HG03354 (cell line): ENCODE measurements around the gene LTN1.

Experiments used
- ATAC-seq: cut with Tn5 transposase; IDR thresholded peaks from one replicate; pipeline ENCODE4 v1.9.1; 2021; ENCODE audit warnings: mild to moderate bottlenecking; ENCODE audit not compliant: unreplicated experiment, poor library complexity, severe bottlenecking

LTN1 gene

DNA sequence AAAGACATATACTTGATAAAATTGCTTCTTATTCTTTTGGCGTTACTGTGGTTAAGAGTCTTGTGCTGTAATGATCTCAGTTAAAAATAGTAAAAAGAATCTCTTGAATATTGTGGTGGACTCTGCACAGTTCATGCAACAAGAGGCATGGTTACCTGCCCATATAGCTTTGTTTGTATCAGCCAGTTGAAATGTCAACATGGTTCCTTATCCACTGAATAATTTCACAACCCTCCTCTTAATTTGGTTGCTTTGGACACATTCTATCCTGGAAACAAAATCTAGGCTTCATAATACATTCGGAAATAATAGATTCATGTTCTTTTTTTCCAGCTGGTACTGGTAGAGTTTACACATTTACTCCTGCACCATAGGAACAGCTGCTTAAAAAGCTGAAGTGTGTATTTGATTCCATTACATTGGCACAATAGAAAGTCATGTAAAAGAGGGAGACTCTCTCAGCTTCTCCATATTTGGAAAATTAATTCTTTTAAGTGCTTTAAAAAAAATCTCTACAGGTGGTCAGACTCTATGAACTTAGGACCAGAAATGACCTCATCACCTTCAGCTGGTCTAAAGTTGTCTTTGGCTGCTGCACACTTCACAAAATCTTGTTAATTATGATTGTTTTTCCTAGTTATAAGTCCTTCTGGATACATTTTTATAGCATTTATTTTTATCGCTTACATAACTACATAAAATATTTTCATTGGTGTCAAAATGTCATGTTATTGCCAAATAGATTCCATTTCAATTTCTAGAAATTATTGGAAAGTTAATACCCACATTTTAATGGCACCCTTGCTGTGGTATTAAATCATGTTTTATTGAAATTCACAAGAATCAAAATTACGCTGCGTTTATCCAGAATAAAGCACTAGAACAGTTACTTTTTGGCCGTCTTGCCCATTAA is 100.2 kb downstream of the LTN1 start:
- ATAC-seq: no peak

DNA sequence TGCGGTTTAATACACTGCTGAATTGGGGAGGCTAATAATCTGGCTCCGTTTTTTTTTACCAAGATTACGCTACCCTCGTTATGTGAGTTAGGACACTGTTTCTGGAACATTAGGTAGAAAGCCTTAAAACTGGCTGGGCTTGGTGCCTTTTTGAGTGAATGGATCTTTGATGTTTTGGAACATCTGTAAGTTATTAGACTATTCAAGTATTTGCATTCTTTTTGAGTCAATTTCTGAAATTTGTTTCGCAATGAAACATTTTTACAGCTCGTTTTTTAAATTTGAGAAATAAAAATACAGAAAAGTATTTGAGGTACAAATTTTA is 106.9 kb downstream of the LTN1 start:
- no peak for ATAC-seq

DNA sequence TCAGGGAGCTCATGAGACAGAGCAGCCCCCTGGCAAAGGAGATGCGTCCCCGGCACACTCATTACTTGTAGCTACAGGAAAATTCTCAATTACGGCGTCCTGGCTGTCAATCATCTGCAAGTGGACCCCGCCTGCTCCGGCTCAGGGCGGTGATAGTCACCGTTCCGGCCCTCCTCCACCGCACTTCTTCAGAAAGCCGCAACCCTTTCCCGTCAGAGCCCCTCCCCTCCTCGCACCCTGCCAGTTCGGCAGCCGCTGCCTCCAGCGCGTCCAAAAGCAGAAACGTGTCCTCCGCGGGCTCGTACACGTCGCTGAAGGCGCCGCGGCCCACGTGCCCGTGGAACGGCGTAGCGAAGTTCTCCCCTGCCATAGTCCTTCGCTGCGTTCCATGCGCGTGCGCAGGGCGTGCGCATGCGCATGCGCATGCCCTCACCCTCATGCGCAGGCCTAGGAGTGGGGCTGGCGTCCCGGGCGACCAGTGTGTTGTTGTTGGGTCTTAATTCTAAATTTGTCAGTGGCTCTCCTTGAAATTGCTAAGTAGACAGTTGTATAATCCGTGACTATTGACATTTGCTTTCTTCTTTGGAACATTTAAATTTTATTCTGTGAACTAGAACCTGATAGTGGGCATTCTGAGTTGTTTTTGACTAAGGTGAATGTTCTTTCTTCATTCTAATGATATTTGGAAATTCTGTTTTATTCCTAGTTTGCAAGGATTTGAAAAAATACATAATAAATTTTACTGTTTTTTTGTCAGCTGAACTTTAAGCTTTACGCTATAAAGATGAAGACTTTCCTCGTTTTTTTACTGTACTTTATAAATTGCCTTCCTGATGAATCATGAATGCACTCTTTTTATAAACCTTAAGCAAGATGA is 107.5 kb downstream of the LTN1 start:
- peak; percentile 98 for ATAC-seq

DNA sequence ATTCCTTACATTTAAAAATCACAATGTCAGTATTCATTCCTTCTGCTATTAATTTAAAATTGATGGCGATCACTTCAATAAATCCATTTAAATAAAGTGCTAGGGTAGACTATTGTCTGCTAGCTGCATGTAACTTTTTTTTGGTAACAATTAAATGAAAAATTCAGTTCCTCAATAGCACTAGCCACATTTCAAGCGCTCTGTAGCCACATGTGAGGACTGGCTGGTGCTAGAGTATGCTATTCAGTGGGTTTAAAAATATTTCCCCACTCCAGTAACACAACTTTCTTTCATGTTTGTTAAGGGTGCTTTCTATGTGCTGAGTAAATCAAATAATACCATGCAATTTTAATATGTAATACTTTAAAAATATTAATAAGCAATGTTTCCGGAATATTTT is 108.2 kb downstream of the LTN1 start:
- peak; percentile 29 for ATAC-seq

DNA sequence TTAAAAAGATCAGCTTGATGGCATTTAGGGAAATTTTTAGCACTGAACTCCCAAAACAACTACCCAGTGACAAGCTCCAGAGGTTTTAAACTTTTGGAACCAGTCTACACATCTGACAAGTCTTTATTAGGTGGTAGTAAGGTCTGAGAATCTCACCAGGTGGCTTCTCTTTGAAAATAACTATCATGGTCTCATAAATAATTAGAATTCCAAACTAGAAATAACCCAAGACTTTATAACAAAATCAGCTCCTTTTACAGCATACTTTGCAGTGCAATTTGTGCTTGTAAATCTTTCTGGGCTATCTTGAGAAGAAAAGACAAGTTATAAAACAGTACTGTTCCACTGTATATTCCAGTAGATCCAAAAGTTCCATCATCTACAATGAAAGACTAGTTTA is 108.7 kb downstream of the LTN1 start:
- no peak for ATAC-seq

DNA sequence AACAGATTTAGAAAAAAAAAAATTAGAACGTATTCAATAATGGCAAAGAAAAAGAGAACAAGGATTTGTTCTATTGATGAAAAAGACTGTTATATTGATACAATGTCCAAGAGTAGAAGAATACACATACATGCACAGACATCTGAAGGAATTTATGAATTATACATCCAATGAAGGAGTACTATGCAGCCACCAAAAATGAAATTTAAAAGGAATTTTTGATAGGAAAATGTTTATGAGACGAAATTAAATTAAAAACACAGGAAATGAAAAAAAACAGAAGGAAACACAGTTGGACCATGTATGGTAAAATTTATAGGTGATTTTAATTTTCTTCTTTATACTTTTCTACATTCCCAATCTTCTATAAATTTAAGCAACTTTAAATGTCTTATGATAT is 110.3 kb downstream of the LTN1 start:
- ATAC-seq: no peak
